Measurements from ENCODE around the gene SSTR3.

DNA sequence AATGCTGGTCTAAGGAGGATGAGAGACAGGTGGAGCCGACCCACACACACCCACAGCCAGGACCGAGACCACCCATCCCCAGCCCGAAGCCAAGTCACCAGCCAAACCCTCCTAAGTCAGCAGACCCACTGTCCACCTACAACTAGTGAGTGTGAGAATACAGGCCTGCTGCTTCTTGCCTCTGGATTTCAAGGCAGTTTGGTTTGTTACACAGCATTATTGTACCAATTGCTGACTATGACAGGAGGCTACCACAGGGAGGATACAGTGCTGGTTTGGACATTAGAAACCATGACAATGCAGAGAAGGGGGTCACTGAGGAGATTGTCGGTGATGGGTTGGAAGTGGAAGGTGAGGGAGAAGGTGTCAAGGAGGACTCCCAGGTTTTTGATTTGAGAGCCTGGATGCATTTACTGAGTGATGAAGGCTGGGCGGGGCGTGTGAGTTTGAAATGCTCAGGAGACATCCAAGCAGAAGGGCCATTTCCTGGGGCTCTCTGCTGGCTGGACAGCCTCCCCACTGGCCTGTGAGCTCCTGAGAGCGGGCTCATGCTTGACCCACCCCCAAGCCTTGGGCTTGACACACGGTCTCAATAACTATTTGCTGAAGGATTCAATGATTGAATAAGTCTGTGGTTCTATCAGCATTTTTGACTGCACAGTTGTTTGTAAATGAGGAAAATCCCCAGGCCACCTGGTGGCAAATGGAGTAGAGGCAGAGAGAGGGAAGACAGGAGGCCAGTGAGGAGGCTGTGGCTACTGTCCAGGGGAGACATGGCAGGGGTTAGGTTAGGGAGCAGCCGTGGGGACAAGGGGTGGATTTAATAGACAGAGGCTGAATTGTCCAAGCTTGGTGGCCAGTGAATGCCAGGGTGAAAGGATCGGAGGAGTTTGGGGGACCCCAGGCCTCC is 9.4 kb upstream of the SSTR3 start:
- TF ChIP-seq, protein P1, sequence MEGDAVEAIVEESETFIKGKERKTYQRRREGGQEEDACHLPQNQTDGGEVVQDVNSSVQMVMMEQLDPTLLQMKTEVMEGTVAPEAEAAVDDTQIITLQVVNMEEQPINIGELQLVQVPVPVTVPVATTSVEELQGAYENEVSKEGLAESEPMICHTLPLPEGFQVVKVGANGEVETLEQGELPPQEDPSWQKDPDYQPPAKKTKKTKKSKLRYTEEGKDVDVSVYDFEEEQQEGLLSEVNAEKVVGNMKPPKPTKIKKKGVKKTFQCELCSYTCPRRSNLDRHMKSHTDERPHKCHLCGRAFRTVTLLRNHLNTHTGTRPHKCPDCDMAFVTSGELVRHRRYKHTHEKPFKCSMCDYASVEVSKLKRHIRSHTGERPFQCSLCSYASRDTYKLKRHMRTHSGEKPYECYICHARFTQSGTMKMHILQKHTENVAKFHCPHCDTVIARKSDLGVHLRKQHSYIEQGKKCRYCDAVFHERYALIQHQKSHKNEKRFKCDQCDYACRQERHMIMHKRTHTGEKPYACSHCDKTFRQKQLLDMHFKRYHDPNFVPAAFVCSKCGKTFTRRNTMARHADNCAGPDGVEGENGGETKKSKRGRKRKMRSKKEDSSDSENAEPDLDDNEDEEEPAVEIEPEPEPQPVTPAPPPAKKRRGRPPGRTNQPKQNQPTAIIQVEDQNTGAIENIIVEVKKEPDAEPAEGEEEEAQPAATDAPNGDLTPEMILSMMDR (IDR thresholded peaks at IDR 0.05; ENCODE audit: low read length) = peak; percentile 16; the same call in 1 of the 2 replicates
- TF ChIP-seq EZH2phosphoT487 (IDR thresholded peaks at IDR 0.05; ENCODE audit: low read length) = no peak

Measured in MM.1S (cell line).